ENCODE measurements around the gene GID4. TPM values are rescaled to one million over a fixed set of nuclear protein-coding genes. Genes with fewer than 3 reads are reported as not detected.

The GID4 gene
- total and polyA plus RNA-seq, 2 of the 13 experiments (the other 11 are each of a cell fraction or from before 2014, with no cell fraction given): 4.3 to 6.1 TPM

GRCh38 chr17:18004345-18004744 is 34.9 kb upstream of the GID4 start:
- DNase-seq (ENCODE audit: low spot score): no peak
- ChIA-PET POLR2A (no interaction called here), CTCF (ENCODE audit: low intra/inter-chr PET ratio, low total read pairs) (no interaction called here)
- Histone ChIP-seq H2AFZ (ENCODE audit: low read length) (no peak overlapping the region), H4K20me1 (ENCODE audit: insufficient read depth, low read length) (no peaks in the 10 kb centered on the region), H3K27me3 (ENCODE audit: control insufficient read depth in 1 of 2, insufficient read depth in 2 of 2, low read length in 2 of 2) (no peaks in the 10 kb centered on the region), H3K36me3 (replicated peaks in 1 of 2; ENCODE audit: control insufficient read depth in 1 of 2, insufficient read depth in 2 of 2, low read length in 2 of 2) (no peaks in the 10 kb centered on the region; a peak in 1 of 5 replicates), H3K4me3 (replicated peaks in 1 of 3; ENCODE audit: insufficient read depth in 1 of 3, low read depth in 2 of 3, low read length in 3 of 3) (no peak overlapping the region), H3K4me2 (ENCODE audit: low read depth, low read length) (no peak overlapping the region), H3K9ac (ENCODE audit: insufficient read depth, low read depth, low read length) (no peak overlapping the region), H3K27ac (ENCODE audit: extremely low read length, insufficient read depth, low read length) (no peak overlapping the region), H3K79me2 (ENCODE audit: insufficient read depth, low read length) (no peaks in the 10 kb centered on the region), H3K4me1 (ENCODE audit: insufficient read depth, low read length) (peaks cover 13% of the 10 kb centered on the region), H3K9me3 (ENCODE audit: low read length) (no peaks in the 10 kb centered on the region)
- in situ Hi-C loops (cut with HindIII; ENCODE audit: extremely low pct_ligation_motif_present, low pct_unique_long_range_greater_than_20kb): loop anchor here (25.0 kb wide), 1 partner anchor 108 kb away; the partner anchor contains the start of gene MYO15A
- WGBS (ENCODE audit: low lambda C conversion rate): 86% methylated on average over 9 of the region's 9 CpGs
- intact Hi-C loops (cut with micrococcal nuclease; ENCODE audit: unreplicated experiment): no loop called here
- no peak for ATAC-seq
- TF ChIP-seq ETV6 (CRISPR knock-in tag; conservative IDR thresholded peaks at IDR 0.05) (no peak), BRD4 (CRISPR knock-in tag; IDR thresholded peaks at IDR 0.05) (no peak), AKAP8 (CRISPR knock-in tag; IDR thresholded peaks at IDR 0.05) (no peak), SMYD3 (CRISPR knock-in tag; IDR thresholded peaks at IDR 0.05) (no peak), ZNF841 (CRISPR knock-in tag; IDR thresholded peaks at IDR 0.05; ENCODE audit: borderline replicate concordance) (no peak), ZNF790 (CRISPR knock-in tag; IDR thresholded peaks at IDR 0.05; ENCODE audit: borderline replicate concordance) (no peak), EZH2 (conservative IDR thresholded peaks at IDR 0.05; ENCODE audit: low read depth, low read length) (no peak), ZBTB25 (CRISPR knock-in tag; IDR thresholded peaks at IDR 0.05) (no peak)
- BruUV-seq (replicated peaks): no TSS peak
- FAIRE-seq: no peak

- intact Hi-C loops (cut with micrococcal nuclease; ENCODE audit: unreplicated experiment) (no loop called here), in situ Hi-C loops (cut with HindIII; ENCODE audit: extremely low pct_ligation_motif_present, low pct_unique_long_range_greater_than_20kb) (loop anchor here (25.0 kb wide), 1 partner anchor 107 kb away; the partner anchor contains the start of gene MYO15A)
- Histone ChIP-seq H3K4me2 (ENCODE audit: low read depth, low read length) (no peak overlapping the region), H3K27ac (ENCODE audit: extremely low read length, insufficient read depth, low read length) (no peak overlapping the region), H3K27me3 (ENCODE audit: control insufficient read depth in 1 of 2, insufficient read depth in 2 of 2, low read length in 2 of 2) (no peaks in the 10 kb centered on the region), H3K36me3 (replicated peaks in 1 of 2; ENCODE audit: control insufficient read depth in 1 of 2, insufficient read depth in 2 of 2, low read length in 2 of 2) (no peaks in the 10 kb centered on the region; a peak in 1 of 5 replicates), H3K4me3 (replicated peaks in 1 of 3; ENCODE audit: insufficient read depth in 1 of 3, low read depth in 2 of 3, low read length in 3 of 3) (no peak overlapping the region), H3K79me2 (ENCODE audit: insufficient read depth, low read length) (no peaks in the 10 kb centered on the region), H3K9me3 (ENCODE audit: low read length) (no peaks in the 10 kb centered on the region), H3K9ac (ENCODE audit: insufficient read depth, low read depth, low read length) (no peak overlapping the region), H3K4me1 (ENCODE audit: insufficient read depth, low read length) (peaks cover 7% of the 10 kb centered on the region), H4K20me1 (ENCODE audit: insufficient read depth, low read length) (no peaks in the 10 kb centered on the region), H2AFZ (ENCODE audit: low read length) (no peak overlapping the region)
- POLR2A ChIA-PET: no interaction called here
- BruUV-seq (replicated peaks): no TSS peak
- CTCF ChIA-PET (ENCODE audit: low intra/inter-chr PET ratio, low total read pairs): no interaction called here
- DNase-seq (ENCODE audit: low spot score): no peak
- no peak for FAIRE-seq
- ATAC-seq: peak; percentile 83
- WGBS (ENCODE audit: low lambda C conversion rate): 91% methylated on average over 9 of the region's 9 CpGs
- 0 out of 2 replicates have a peak, but pooled peaks have one; percentile 48 for TF ChIP-seq ZNF263 (CRISPR knock-in tag; IDR thresholded peaks at IDR 0.05)
- TF ChIP-seq ZNF510 (CRISPR knock-in tag; IDR thresholded peaks at IDR 0.05; ENCODE audit: low read depth): no peak
Measured at GRCh38 chr17:18004884-18005305, 34.3 kb upstream of the GID4 start.

Measured in HepG2 (cell line).